ENCODE results near the gene CTSC.
"Not testable (repeated sequence)": the region's sequence is repeated elsewhere in the genome, so short reads cannot be mapped to it uniquely, and the experiment has no call there.

The CTSC gene

DNA sequence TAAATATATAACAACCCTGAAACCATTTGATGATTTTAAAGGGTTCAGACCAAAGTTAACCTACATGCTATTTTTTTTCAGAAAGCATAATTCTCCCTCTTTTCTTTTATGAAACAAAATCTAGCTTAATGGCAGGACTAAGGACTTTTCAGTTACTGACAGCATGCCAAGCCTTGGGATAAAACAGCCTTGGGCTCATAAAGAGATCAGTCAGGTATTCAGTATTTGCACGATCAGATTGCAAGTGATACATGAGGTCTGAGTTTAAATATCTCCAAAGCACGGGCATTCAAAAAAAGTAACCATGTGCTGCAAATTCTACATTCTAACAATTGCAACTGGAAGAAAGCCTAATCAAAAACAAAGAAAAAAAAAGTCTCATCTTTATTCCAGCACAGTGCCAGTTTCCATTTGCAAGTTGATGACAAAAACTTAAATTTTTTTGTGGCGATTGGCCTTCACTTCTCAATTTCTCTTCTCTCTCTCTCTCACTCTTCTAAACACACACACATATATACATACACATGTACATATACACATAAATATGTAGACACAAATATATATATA, 60.1 kb downstream of the CTSC start:
- DNase-seq = no peak

DNA sequence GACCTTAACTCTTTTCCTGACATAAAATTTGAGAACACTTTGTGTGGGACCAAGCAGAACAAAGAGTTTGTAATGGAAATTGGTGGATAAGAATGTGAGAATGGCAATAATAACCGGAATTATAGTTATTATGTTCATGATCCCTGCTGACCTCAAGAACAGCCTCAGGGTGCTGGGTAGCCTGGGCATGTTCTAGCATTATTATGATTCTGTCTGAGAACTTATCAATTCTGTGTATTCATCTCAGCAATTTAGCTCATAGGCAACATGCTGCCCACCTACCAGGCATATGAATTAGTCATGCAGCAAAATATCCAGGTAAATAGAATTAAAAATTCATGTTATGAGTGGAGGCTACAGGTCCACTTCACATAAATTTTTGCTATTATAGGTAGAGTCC, 61.9 kb downstream of the CTSC start:
- no peak for DNase-seq

DNA sequence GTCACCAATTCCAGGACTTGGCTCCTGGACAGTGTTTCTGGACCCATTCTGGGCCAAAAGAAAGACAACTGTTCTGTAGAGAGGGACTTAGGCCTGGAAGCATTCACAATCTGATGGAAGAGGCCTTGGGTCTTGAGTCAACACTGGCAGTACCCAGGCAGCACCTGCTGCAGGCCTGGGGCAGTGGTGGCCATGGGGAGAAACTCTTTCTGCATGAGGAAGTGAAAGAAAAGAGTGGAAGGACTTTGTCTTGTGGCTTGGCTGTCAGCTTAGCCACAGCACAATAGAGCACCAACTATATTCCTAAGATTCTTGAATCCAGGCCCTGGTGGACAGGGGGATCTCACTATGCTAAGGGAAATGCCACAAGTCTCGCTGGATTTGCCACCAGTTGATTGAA, 70.6 kb downstream of the CTSC start:
- no peak for DNase-seq

DNA sequence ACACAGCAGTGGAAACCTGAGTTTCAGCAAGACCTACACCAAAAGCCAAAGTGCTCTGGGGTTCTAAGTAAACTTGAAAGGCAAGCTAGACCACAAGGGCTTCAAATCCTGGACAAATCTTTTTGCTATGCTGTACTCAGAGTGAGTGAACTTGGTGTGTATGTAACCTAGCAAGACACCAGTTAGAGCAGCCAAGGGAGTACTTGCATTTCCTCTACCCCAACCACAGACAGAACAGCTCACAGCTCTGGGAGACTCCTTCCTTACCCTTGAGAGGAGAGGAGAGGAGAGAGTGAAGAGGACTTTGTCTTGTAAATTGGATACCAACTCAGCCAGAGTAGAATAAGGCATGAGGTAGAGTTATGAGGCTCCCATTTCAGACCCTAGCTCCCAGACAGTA, 71.4 kb downstream of the CTSC start:
- no peak for DNase-seq

DNA sequence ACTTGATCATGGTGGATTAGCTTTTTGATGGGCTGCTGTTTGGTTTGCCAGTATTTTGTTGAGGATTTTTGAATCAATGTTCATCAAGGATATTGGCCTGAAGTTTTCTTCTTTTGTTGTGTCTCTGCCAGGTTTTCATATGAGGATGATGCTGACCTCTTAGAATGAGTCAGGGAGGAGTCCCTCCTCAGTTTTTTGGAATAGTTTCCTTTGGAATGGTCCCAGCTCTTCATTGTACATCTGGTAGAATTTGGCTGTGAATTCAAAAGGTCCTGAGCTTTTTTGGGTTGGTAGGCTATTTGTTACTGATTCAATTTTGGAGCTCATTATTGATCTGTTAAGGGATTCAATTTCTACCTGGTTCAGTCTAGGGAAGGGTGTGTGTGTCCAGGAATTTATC, 78.1 kb downstream of the CTSC start:
- DNase-seq = no peak

DNA sequence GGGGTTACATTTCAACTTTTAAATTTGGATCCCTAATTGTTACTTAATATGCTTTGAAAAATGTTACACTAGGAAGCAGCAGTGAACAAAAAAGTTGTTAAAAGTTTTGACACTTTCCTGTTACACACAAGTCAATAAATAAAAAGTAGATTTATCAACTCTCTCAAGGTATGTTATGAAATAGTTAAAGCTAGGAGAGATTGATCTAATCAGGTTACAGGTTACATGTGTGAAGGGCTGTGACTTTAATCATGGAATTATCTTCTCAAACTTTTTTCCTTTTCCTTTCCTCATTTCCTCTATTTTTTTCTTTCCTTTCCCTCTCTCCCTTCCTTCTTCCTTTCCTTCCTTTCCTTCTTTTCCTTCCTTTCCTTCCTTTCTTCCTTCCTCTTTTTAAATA, 85.3 kb downstream of the CTSC start:
- DNase-seq = no peak

DNA sequence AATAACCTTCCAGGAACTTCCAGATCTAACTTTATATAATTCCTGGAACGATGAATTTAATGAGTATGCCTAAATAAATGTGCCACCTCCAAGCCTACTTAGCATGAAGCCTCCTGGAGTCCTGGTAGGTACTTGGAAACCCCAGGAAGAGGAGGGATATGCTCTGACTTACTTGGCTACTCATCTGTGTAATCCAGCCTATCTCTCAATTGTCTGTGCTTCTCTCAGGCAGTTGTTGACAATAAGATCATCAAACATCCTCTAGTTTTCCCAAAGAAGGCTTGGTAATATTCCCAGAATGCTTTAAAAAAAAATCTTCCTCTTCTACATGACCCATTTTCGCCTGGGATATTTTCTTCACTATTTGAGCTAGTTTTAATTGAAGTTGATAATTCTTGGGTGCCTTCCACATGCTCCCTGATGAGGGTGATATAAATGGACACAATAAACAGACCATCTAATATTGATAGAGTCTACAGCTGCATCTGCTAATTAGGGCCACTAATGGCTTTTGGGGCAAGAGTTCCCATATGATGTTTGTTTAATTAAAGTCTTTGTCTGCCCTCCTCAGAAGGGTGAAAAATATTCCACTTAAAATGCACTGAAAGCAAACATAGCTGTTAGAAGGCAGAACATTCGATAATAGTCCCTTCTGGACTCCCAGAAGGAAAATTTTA, 86.8 kb downstream of the CTSC start:
- no peak for DNase-seq

DNA sequence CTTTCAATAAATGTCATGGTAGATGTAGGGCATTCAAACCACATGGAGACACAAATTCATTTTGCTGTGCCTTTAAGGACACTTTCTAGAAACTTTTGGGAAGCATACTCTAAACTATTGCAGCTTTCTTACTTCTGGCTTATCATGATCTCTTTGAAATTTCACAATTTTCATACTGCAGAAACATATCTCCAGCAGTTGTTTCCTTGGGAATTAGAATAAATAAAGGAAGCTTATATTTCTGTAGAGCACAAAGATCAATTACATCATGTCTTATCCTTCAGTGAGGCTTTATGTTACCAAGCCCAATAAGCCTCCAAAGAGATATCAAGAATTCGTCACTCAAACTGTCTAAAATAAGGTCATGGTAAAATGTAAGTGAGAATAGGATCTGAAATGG, 87.8 kb downstream of the CTSC start:
- no peak for DNase-seq

DNA sequence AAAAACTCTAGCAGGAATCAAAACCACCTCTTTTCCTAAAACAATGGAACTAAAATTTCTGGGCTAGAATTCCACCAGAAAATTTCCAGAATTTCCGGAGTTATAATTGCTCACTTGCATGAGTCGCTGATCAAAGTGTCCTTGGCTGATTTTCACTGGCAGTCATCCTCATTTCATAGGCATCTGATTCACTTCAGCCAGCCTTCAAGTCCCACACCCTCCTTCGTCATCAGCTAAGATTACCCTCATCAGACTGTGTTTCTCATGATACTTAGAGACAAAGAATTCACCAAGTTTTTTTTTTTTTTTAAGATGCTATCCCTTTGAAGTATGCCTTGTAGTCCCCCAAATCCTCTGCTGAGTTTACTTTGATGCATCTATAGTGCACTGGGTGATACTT, 90.8 kb downstream of the CTSC start:
- DNase-seq = no peak

DNA sequence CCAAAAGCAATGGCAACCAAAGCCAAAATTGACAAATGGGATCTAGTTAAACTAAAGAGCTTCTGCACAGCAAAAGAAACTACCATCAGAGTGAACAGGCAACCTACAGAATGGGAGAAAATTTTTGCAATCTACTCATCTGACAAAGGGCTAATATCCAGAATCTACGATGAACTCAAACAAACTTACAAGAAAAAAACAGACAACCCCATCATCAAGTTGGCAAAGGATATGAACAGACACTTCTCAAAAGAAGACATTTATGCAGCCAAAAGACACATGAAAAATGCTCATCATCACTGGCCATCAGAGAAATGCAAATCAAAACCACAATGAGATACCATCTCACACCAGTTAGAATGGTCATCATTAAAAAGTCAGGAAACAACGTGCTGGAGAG, 92.0 kb downstream of the CTSC start:
- DNase-seq = not testable (repeated sequence)

Measured in stimulated activated CD4-positive, alpha-beta T cell treated with anti-CD3 and anti-CD28 coated beads, Interleukin-2, amount 100 ng/mL, for 24 hours (primary cell).